Measurements from ENCODE around the gene BIRC5. TPM values are rescaled to one million over a fixed set of nuclear protein-coding genes. Genes with fewer than 3 reads are reported as not detected.

The BIRC5 gene
- total RNA-seq, 1 donor from 2014 or later: 134 TPM

DNA sequence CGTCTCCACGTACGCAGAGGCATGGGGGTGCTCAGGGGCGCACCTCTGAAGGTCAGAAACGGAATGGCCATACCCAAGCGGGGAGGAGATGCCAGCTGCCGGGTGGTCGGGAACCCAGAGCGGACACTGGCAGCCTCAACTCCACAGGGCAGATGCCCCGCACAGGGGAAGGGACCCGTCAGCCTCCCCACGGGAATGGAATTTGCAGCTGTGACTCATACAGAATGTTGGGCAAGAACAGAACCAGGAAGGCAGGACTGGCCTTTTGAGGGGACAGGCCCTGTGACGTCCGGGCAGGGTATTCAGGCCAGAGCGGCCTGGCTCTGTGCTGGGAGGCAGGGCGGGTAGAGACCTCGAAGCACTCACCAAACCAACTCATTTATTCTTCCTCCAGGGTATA is 34.7 kb upstream of the BIRC5 start:
- H3K4me3 Mint-ChIP-seq: no peak overlapping the region
- no peak for DNase-seq (ENCODE audit: low read depth, low spot score)
- peaks cover 15% of the 10 kb centered on the region for H3K36me3 Mint-ChIP-seq (ENCODE audit: low read depth)

DNA sequence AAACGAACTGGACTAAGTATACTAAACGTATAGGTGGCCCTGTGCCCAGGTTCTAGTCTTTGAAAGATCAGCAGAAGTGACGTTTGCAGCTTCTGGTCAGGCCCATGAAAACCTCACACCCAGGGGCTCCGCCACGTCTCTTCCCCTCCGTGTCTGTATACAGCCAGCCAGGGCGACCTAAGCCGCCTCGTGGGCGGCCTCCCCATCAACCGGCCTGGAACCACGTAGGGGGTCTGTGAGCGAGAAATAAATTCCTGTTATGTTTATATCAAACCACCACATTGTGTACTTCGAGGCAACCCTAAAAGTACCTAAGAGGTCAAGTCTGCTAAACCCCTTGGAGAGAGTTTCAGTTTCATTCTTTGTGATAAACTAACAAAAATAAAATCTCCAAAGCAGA is 34.0 kb upstream of the BIRC5 start:
- no peaks in the 10 kb centered on the region for H3K27me3 Mint-ChIP-seq (ENCODE audit: low read depth)
- H3K9me3 Mint-ChIP-seq: no peaks in the 10 kb centered on the region
- peak overlapping the region; percentile 3 for H3K4me3 Mint-ChIP-seq
- no peak for TF ChIP-seq CTCF (conservative IDR thresholded peaks at IDR 0.05)
- peaks cover 20% of the 10 kb centered on the region for H3K36me3 Mint-ChIP-seq (ENCODE audit: low read depth)
- H3K4me1 Mint-ChIP-seq: peaks cover 24% of the 10 kb centered on the region
- no peak for DNase-seq (ENCODE audit: low read depth, low spot score)
- H3K27ac Mint-ChIP-seq (ENCODE audit: unreplicated experiment): no peak overlapping the region

More for the DNA sequence above, 34.7 kb upstream of the BIRC5 start:
- no peaks in the 10 kb centered on the region for H3K27me3 Mint-ChIP-seq (ENCODE audit: low read depth)
- TF ChIP-seq CTCF (conservative IDR thresholded peaks at IDR 0.05): no peak
- peaks cover 16% of the 10 kb centered on the region for H3K4me1 Mint-ChIP-seq
- H3K27ac Mint-ChIP-seq (ENCODE audit: unreplicated experiment): no peak overlapping the region
- no peaks in the 10 kb centered on the region for H3K9me3 Mint-ChIP-seq

GRCh38 chr17:78180508-78180907 is 33.5 kb upstream of the BIRC5 start:
- H3K4me3 Mint-ChIP-seq: peak overlapping the region; percentile 3
- H3K4me1 Mint-ChIP-seq: peaks cover 28% of the 10 kb centered on the region
- no peak for TF ChIP-seq CTCF (conservative IDR thresholded peaks at IDR 0.05)
- H3K27me3 Mint-ChIP-seq (ENCODE audit: low read depth): no peaks in the 10 kb centered on the region
- no peak overlapping the region for H3K27ac Mint-ChIP-seq (ENCODE audit: unreplicated experiment)
- no peak for DNase-seq (ENCODE audit: low read depth, low spot score)
- H3K9me3 Mint-ChIP-seq: no peaks in the 10 kb centered on the region
- H3K36me3 Mint-ChIP-seq (ENCODE audit: low read depth): peaks cover 20% of the 10 kb centered on the region

DNA sequence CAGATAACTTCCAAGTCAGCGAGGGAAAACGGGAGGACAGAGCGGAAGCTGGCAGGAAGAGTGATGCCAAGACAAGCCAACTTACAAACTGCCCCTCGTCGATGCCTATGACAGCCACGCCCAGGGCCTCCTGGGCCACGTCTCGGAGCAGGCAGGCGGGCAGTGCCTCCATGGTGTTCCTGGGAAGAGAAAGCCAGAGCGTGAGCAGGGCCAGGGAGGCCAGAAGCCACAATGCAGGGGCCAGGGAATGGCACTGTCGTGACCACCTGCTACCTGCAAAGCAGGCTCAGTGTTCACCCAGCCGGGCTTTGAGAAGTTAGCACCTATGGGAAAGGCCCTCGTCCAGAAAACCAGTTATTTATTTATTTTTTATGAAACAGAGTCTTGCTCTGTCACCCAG is 31.5 kb upstream of the BIRC5 start:
- TF ChIP-seq CTCF (conservative IDR thresholded peaks at IDR 0.05): no peak
- peaks cover 37% of the 10 kb centered on the region for H3K4me1 Mint-ChIP-seq

GRCh38 chr17:78183916-78184315 is 30.1 kb upstream of the BIRC5 start:
- no peak for TF ChIP-seq CTCF (conservative IDR thresholded peaks at IDR 0.05)
- DNase-seq (ENCODE audit: low read depth, low spot score): no peak
- Mint-ChIP-seq H3K36me3 (ENCODE audit: low read depth) (peaks cover 14% of the 10 kb centered on the region), H3K27ac (ENCODE audit: unreplicated experiment) (no peak overlapping the region), H3K4me1 (peaks cover 43% of the 10 kb centered on the region), H3K4me3 (peak overlapping the region; percentile 81), H3K9me3 (peaks cover 3% of the 10 kb centered on the region), H3K27me3 (ENCODE audit: low read depth) (no peaks in the 10 kb centered on the region)

More for the DNA sequence above, 31.5 kb upstream of the BIRC5 start:
- no peak for DNase-seq (ENCODE audit: low read depth, low spot score)
- H3K27me3 Mint-ChIP-seq (ENCODE audit: low read depth): no peaks in the 10 kb centered on the region
- H3K36me3 Mint-ChIP-seq (ENCODE audit: low read depth): peaks cover 19% of the 10 kb centered on the region
- peak overlapping the region; percentile 44 for H3K4me3 Mint-ChIP-seq
- peak overlapping the region; percentile 35 for H3K27ac Mint-ChIP-seq (ENCODE audit: unreplicated experiment)
- peaks cover 3% of the 10 kb centered on the region for H3K9me3 Mint-ChIP-seq

GRCh38 chr17:78184351-78184750 is 29.7 kb upstream of the BIRC5 start:
- no peak for DNase-seq (ENCODE audit: low read depth, low spot score)
- Mint-ChIP-seq H3K36me3 (ENCODE audit: low read depth) (peaks cover 13% of the 10 kb centered on the region), H3K27ac (ENCODE audit: unreplicated experiment) (peak overlapping the region; percentile 38), H3K4me1 (peaks cover 43% of the 10 kb centered on the region), H3K4me3 (peak overlapping the region; percentile 86), H3K9me3 (peaks cover 3% of the 10 kb centered on the region), H3K27me3 (ENCODE audit: low read depth) (no peaks in the 10 kb centered on the region)
- no peak for TF ChIP-seq CTCF (conservative IDR thresholded peaks at IDR 0.05)
